ENCODE data around the gene NDE1.

NDE1 gene

GRCh38 chr16:15705064-15705565 lies 55.1 kb downstream of the NDE1 start:
- DNase-seq (ENCODE audit: low spot score) = no peak
- TF ChIP-seq CTCF (IDR thresholded peaks at IDR 0.05; ENCODE audit: borderline replicate concordance, control extremely low read depth, extremely low read depth, insufficient read depth, missing control alignments) = no peak
- in situ Hi-C loops (cut with MboI; ENCODE audit: low sequenced_read_pairs, unreplicated experiment) = loop anchor here (10.0 kb wide), 1 partner anchor 280 kb away; no protein-coding TSS in a partner anchor

GRCh38 chr16:15707332-15707731 lies 57.3 kb downstream of the NDE1 start:
- no peak for DNase-seq (ENCODE audit: low spot score)
- TF ChIP-seq CTCF (IDR thresholded peaks at IDR 0.05; ENCODE audit: borderline replicate concordance, control extremely low read depth, extremely low read depth, insufficient read depth, missing control alignments) = no peak

GRCh38 chr16:15708096-15708495 lies 58.1 kb downstream of the NDE1 start:
- in situ Hi-C loops (cut with MboI; ENCODE audit: low sequenced_read_pairs, unreplicated experiment) = loop anchor here (10.0 kb wide), 1 partner anchor 283 kb away; no protein-coding TSS in a partner anchor
- no peak for DNase-seq (ENCODE audit: low spot score)
- TF ChIP-seq CTCF (IDR thresholded peaks at IDR 0.05; ENCODE audit: borderline replicate concordance, control extremely low read depth, extremely low read depth, insufficient read depth, missing control alignments) = no peak

More at GRCh38 chr16:15707332-15707731, 57.3 kb downstream of the NDE1 start:
- in situ Hi-C loops (cut with MboI; ENCODE audit: low sequenced_read_pairs, unreplicated experiment) = loop anchor here (10.0 kb wide), 1 partner anchor 283 kb away; no protein-coding TSS in a partner anchor

- no peak for TF ChIP-seq CTCF (IDR thresholded peaks at IDR 0.05; ENCODE audit: borderline replicate concordance, control extremely low read depth, extremely low read depth, insufficient read depth, missing control alignments)
- in situ Hi-C loops (cut with MboI; ENCODE audit: low sequenced_read_pairs, unreplicated experiment) = loop anchor here (10.0 kb wide), 1 partner anchor 284 kb away; no protein-coding TSS in a partner anchor
- DNase-seq (ENCODE audit: low spot score) = no peak
Observed at GRCh38 chr16:15708997-15709396, 59.0 kb downstream of the NDE1 start.

- DNase-seq (ENCODE audit: low spot score) = no peak
- TF ChIP-seq CTCF (IDR thresholded peaks at IDR 0.05; ENCODE audit: borderline replicate concordance, control extremely low read depth, extremely low read depth, insufficient read depth, missing control alignments) = no peak
- in situ Hi-C loops (cut with MboI; ENCODE audit: low sequenced_read_pairs, unreplicated experiment) = no loop called here
Observed at GRCh38 chr16:15714393-15715172, 64.5 kb downstream of the NDE1 start.

- in situ Hi-C loops (cut with MboI; ENCODE audit: low sequenced_read_pairs, unreplicated experiment) = no loop called here
- no peak for TF ChIP-seq CTCF (IDR thresholded peaks at IDR 0.05; ENCODE audit: borderline replicate concordance, control extremely low read depth, extremely low read depth, insufficient read depth, missing control alignments)
- no peak for DNase-seq (ENCODE audit: low spot score)
Observed at GRCh38 chr16:15715221-15715620, 65.2 kb downstream of the NDE1 start.

Measured in GM13976 (cell line).